ENCODE results near the gene UGDH. TPM values are rescaled to one million over a fixed set of nuclear protein-coding genes. Genes with fewer than 3 reads are reported as not detected.

The UGDH gene
- total and polyA plus RNA-seq, 2 of the 8 experiments (the other 6 are each of a cell fraction or from before 2014, with no cell fraction given), result 32.0 to 128 TPM

GRCh38 chr4:39524161-39524957 lies 2.9 kb downstream of the UGDH start:
- H4K20me1 ChIP-seq (replicated peaks in 1 of 2; ENCODE audit: control insufficient read depth in 1 of 2, insufficient read depth in 2 of 2, low read length in 2 of 2), result peaks cover 0 to 2% of the 10 kb centered on the region in 2 experiments
- no peak overlapping the region for H3K23ac ChIP-seq (ENCODE audit: insufficient read length)
- no peak for DNase-seq (ENCODE audit: low read depth in 1 of 2, low spot score in 2 of 2)
- peaks cover 13 to 65% of the 10 kb centered on the region in 2 experiments for H3K79me2 ChIP-seq (ENCODE audit: control insufficient read depth in 1 of 2, insufficient read depth in 2 of 2, low read length in 2 of 2)
- H3K27me3 ChIP-seq (replicated peaks in 1 of 4; ENCODE audit: control insufficient read depth in 3 of 4, extremely low read depth in 1 of 4, insufficient read depth in 3 of 4, low read length in 3 of 4), result no peaks in the 10 kb centered on the region
- H3K4me3 ChIP-seq (ENCODE audit: extremely low read depth in 1 of 4, insufficient read depth in 2 of 4, low read depth in 3 of 4, low read length in 4 of 4), result no peak overlapping the region
- H3K9me3 ChIP-seq (ENCODE audit: insufficient read depth in 2 of 2, low read depth in 1 of 2, low read length in 1 of 2), result no peaks in the 10 kb centered on the region
- peaks cover 0 to 4% (median 1%) of the 10 kb centered on the region in 4 experiments; a peak in 3 of 7 replicates for H3K4me1 ChIP-seq (replicated peaks in 1 of 4; ENCODE audit: control insufficient read depth in 3 of 4, insufficient read depth in 4 of 4, low read length in 3 of 4)
- no peak overlapping the region for H3K14ac ChIP-seq (ENCODE audit: insufficient read length)
- H3K79me1 ChIP-seq (ENCODE audit: low read depth, low read length), result no peaks in the 10 kb centered on the region
- no peak overlapping the region for H3K9ac ChIP-seq (replicated peaks in 1 of 4; ENCODE audit: extremely low read depth in 1 of 4, low read depth in 3 of 4, low read length in 3 of 4)
- H2BK5ac ChIP-seq (ENCODE audit: low read depth, low read length), result no peak overlapping the region
- H4K5ac ChIP-seq (ENCODE audit: insufficient read length, low read depth, low read length), result no peak overlapping the region
- H3K56ac ChIP-seq (replicated peaks; ENCODE audit: insufficient read length, low read depth, low read length), result no peak overlapping the region
- H3K4ac ChIP-seq (replicated peaks; ENCODE audit: insufficient read length, low read depth, low read length), result no peak overlapping the region
- H3K36me3 ChIP-seq (ENCODE audit: control insufficient read depth in 2 of 4, insufficient read depth in 4 of 4, low read length in 3 of 4), result peaks cover 0 to 16% (median 6%) of the 10 kb centered on the region in 4 experiments; a peak in 2 of 8 replicates
- no peak overlapping the region for H2BK15ac ChIP-seq (ENCODE audit: low read length)
- no peak for FAIRE-seq
- no peak overlapping the region for H3K18ac ChIP-seq (ENCODE audit: extremely low read depth, low read length)
- H3K23me2 ChIP-seq (ENCODE audit: low read depth, low read length), result 0 out of 2 replicates have a peak, but pooled peaks cover 4% of the 10 kb centered on the region
- H4K91ac ChIP-seq (replicated peaks; ENCODE audit: insufficient read length, low read length), result no peak overlapping the region
- no peak overlapping the region for H2BK12ac ChIP-seq (ENCODE audit: low read depth, low read length)
- no peak overlapping the region for H4K8ac ChIP-seq (ENCODE audit: extremely low read depth, insufficient read depth, low read length)
- no peak overlapping the region for H3K4me2 ChIP-seq (ENCODE audit: insufficient read depth in 1 of 2, low read depth in 2 of 2, low read length in 2 of 2)
- no peak overlapping the region for H2AFZ ChIP-seq (ENCODE audit: low read length)
- POLR2A ChIA-PET (ENCODE audit: partially characterized antibody), result interaction anchor here (0.6 to 3.3 kb wide), 5 partner anchors 24 to 1735 kb away, joined by 3 to 31 read pairs (median 3); partner anchors contain the start of gene SMIM14
- no peak overlapping the region for H2BK20ac ChIP-seq (ENCODE audit: low read length)
- 92% methylated on average over 7 of the region's 7 CpGs; no CpG with 5 or more reads in 1 of the 2 experiments for WGBS, 2 experiments (ENCODE audit: extremely low coverage in 1 of 2, insufficient coverage in 1 of 2, insufficient read length in 1 of 2, insufficient replicate concordance in 2 of 2, low coverage in 1 of 2, low lambda C conversion rate in 2 of 2, missing lambda C conversion rate in 1 of 2)
- H2BK120ac ChIP-seq (replicated peaks; ENCODE audit: low read depth, low read length), result no peak overlapping the region
- CTCF ChIA-PET (ENCODE audit: partially characterized antibody), result interaction anchor here (0.6 kb wide), 2 partner anchors 35 to 151 kb away, joined by 3 to 4 read pairs; no protein-coding TSS in a partner anchor
- H2AK5ac ChIP-seq (ENCODE audit: low read depth, low read length), result no peak overlapping the region
- no peak overlapping the region for H3K27ac ChIP-seq (ENCODE audit: low read depth, low read length)
- TF ChIP-seq JUN (IDR thresholded peaks at IDR 0.05; ENCODE audit: low read depth, low read length), result no peak
- no peak for TF ChIP-seq CTCF (IDR thresholded peaks at IDR 0.05; ENCODE audit: control extremely low read depth in 1 of 3, insufficient read depth in 1 of 3, low read depth in 1 of 3, low read length in 3 of 3)
- TF ChIP-seq YY1 (IDR thresholded peaks at IDR 0.05; ENCODE audit: low read depth, low read length), result no peak
- TF ChIP-seq ZNF274 (IDR thresholded peaks at IDR 0.05; ENCODE audit: borderline replicate concordance, extremely low read depth, low read length), result no peak
- TF ChIP-seq ATF3 (IDR thresholded peaks at IDR 0.05; ENCODE audit: insufficient read depth, low read depth, low read length), result no peak
- no peak for TF ChIP-seq ATF2 (IDR thresholded peaks at IDR 0.05; ENCODE audit: low read length)
- TF ChIP-seq SP2 (IDR thresholded peaks at IDR 0.05; ENCODE audit: low read length), result no peak

Data from H1 (cell line).